ENCODE results near the gene GSTO2.
"Not testable (repeated sequence)": the region's sequence is repeated elsewhere in the genome, so short reads cannot be mapped to it uniquely, and the experiment has no call there.

The GSTO2 gene

GRCh38 chr10:104268713-104269645 lies at the start of gene GSTO2:
TSS of gene GSTO2 (plus strand) at chr10:104269184. CDS start at chr10:104274916, 5,732 bp downstream.
- H3K4me1 Mint-ChIP-seq (ENCODE audit: low read depth) = peaks cover 30% of the 10 kb centered on the region
- H3K27me3 Mint-ChIP-seq (ENCODE audit: low read depth) = no peaks in the 10 kb centered on the region
- peaks cover 39% of the 10 kb centered on the region for H3K36me3 Mint-ChIP-seq (ENCODE audit: low read depth)
- peak within 1 kb of the TSS; percentile 91 for H3K27ac Mint-ChIP-seq
- peak within 1 kb of the TSS; percentile 93 for H3K4me3 Mint-ChIP-seq
- no peaks in the 10 kb centered on the region for H3K9me3 Mint-ChIP-seq
- peak; percentile 99 for DNase-seq (ENCODE audit: low spot score)

GRCh38 chr10:104220522-104220921 lies 48.5 kb upstream of the GSTO2 start:
- Mint-ChIP-seq H3K27me3 (ENCODE audit: low read depth) (peaks cover 31% of the 10 kb centered on the region), H3K4me1 (ENCODE audit: low read depth) (peaks cover 4% of the 10 kb centered on the region), H3K4me3 (no peak overlapping the region), H3K9me3 (no peaks in the 10 kb centered on the region), H3K36me3 (ENCODE audit: low read depth) (no peaks in the 10 kb centered on the region), H3K27ac (no peak overlapping the region)
- DNase-seq (ENCODE audit: low spot score) = no peak

GRCh38 chr10:104223304-104223703 lies 45.7 kb upstream of the GSTO2 start:
- Mint-ChIP-seq H3K36me3 (ENCODE audit: low read depth) (no peaks in the 10 kb centered on the region), H3K9me3 (no peaks in the 10 kb centered on the region), H3K27ac (no peak overlapping the region), H3K4me1 (ENCODE audit: low read depth) (peaks cover 4% of the 10 kb centered on the region), H3K27me3 (ENCODE audit: low read depth) (peaks cover 38% of the 10 kb centered on the region), H3K4me3 (no peak overlapping the region)
- no peak for DNase-seq (ENCODE audit: low spot score)

GRCh38 chr10:104230490-104230889 lies 38.5 kb upstream of the GSTO2 start:
- Mint-ChIP-seq H3K9me3 (peaks cover 7% of the 10 kb centered on the region), H3K36me3 (ENCODE audit: low read depth) (no peaks in the 10 kb centered on the region), H3K4me3 (no peak overlapping the region), H3K4me1 (ENCODE audit: low read depth) (peaks cover 7% of the 10 kb centered on the region), H3K27me3 (ENCODE audit: low read depth) (peaks cover 35% of the 10 kb centered on the region), H3K27ac (no peak overlapping the region)
- DNase-seq (ENCODE audit: low spot score) = no peak

- peak; percentile 98 for DNase-seq (ENCODE audit: low spot score)
- Mint-ChIP-seq H3K36me3 (ENCODE audit: low read depth) (no peaks in the 10 kb centered on the region), H3K27ac (peak within 1 kb of the TSS; percentile 67), H3K4me3 (peak within 1 kb of the TSS; percentile 90), H3K27me3 (ENCODE audit: low read depth) (peaks cover 32% of the 10 kb centered on the region), H3K4me1 (ENCODE audit: low read depth) (peaks cover 7% of the 10 kb centered on the region), H3K9me3 (peaks cover 16% of the 10 kb centered on the region)
Measured at GRCh38 chr10:104231784-104232612, 37.0 kb upstream of the GSTO2 start, which contains the start of gene CFAP43. TSS of gene CFAP43 (minus strand) at chr10:104232364. CDS start at chr10:104232246, 118 bp downstream.

- Mint-ChIP-seq H3K27me3 (ENCODE audit: low read depth) (peaks cover 34% of the 10 kb centered on the region), H3K4me3 (peak overlapping the region; percentile 90), H3K27ac (peak overlapping the region; percentile 67), H3K9me3 (peaks cover 16% of the 10 kb centered on the region), H3K4me1 (ENCODE audit: low read depth) (peaks cover 7% of the 10 kb centered on the region), H3K36me3 (ENCODE audit: low read depth) (no peaks in the 10 kb centered on the region)
- no peak for DNase-seq (ENCODE audit: low spot score)
Measured at GRCh38 chr10:104232613-104233102, 36.3 kb upstream of the GSTO2 start.

GRCh38 chr10:104233817-104234216 lies 35.2 kb upstream of the GSTO2 start:
- DNase-seq (ENCODE audit: low spot score) = no peak
- Mint-ChIP-seq H3K27ac (no peak overlapping the region), H3K4me1 (ENCODE audit: low read depth) (peaks cover 7% of the 10 kb centered on the region), H3K27me3 (ENCODE audit: low read depth) (peaks cover 35% of the 10 kb centered on the region), H3K4me3 (peak overlapping the region; percentile 50), H3K36me3 (ENCODE audit: low read depth) (no peaks in the 10 kb centered on the region), H3K9me3 (peaks cover 16% of the 10 kb centered on the region)

- Mint-ChIP-seq H3K36me3 (ENCODE audit: low read depth) (no peaks in the 10 kb centered on the region), H3K9me3 (peaks cover 16% of the 10 kb centered on the region), H3K4me3 (no peak overlapping the region), H3K27me3 (ENCODE audit: low read depth) (peaks cover 38% of the 10 kb centered on the region), H3K27ac (no peak overlapping the region), H3K4me1 (ENCODE audit: low read depth) (peaks cover 7% of the 10 kb centered on the region)
- no peak for DNase-seq (ENCODE audit: low spot score)
Measured at GRCh38 chr10:104234934-104235333, 34.0 kb upstream of the GSTO2 start.

GRCh38 chr10:104235801-104236200 lies 33.2 kb upstream of the GSTO2 start:
- DNase-seq (ENCODE audit: low spot score) = no peak
- Mint-ChIP-seq H3K4me3 (no peak overlapping the region), H3K9me3 (peaks cover 16% of the 10 kb centered on the region), H3K4me1 (ENCODE audit: low read depth) (peaks cover 7% of the 10 kb centered on the region), H3K27ac (no peak overlapping the region), H3K36me3 (ENCODE audit: low read depth) (no peaks in the 10 kb centered on the region), H3K27me3 (ENCODE audit: low read depth) (peaks cover 40% of the 10 kb centered on the region)

GRCh38 chr10:104240078-104240477 lies 28.9 kb upstream of the GSTO2 start:
- Mint-ChIP-seq H3K27ac (no peak overlapping the region), H3K27me3 (ENCODE audit: low read depth) (peaks cover 40% of the 10 kb centered on the region), H3K4me1 (ENCODE audit: low read depth) (no peaks in the 10 kb centered on the region), H3K36me3 (ENCODE audit: low read depth) (no peaks in the 10 kb centered on the region), H3K9me3 (peaks cover 13% of the 10 kb centered on the region), H3K4me3 (no peak overlapping the region)
- DNase-seq (ENCODE audit: low spot score) = no peak

GRCh38 chr10:104242545-104242944 lies 26.4 kb upstream of the GSTO2 start:
- no peak overlapping the region for H3K4me3 Mint-ChIP-seq
- H3K27me3 Mint-ChIP-seq (ENCODE audit: low read depth) = peaks cover 35% of the 10 kb centered on the region
- peaks cover 20% of the 10 kb centered on the region for H3K9me3 Mint-ChIP-seq
- peaks cover 6% of the 10 kb centered on the region for H3K36me3 Mint-ChIP-seq (ENCODE audit: low read depth)
- H3K4me1 Mint-ChIP-seq (ENCODE audit: low read depth) = peaks cover 12% of the 10 kb centered on the region
- no peak for DNase-seq (ENCODE audit: low spot score)
- no peak overlapping the region for H3K27ac Mint-ChIP-seq

GRCh38 chr10:104243009-104243408 lies 26.0 kb upstream of the GSTO2 start:
- H3K27me3 Mint-ChIP-seq (ENCODE audit: low read depth) = peaks cover 33% of the 10 kb centered on the region
- not testable (repeated sequence) for H3K36me3 Mint-ChIP-seq (ENCODE audit: low read depth); H3K4me3 Mint-ChIP-seq; H3K27ac Mint-ChIP-seq; DNase-seq (ENCODE audit: low spot score)
- peaks cover 17% of the 10 kb centered on the region for H3K4me1 Mint-ChIP-seq (ENCODE audit: low read depth)
- H3K9me3 Mint-ChIP-seq = peaks cover 20% of the 10 kb centered on the region

- peaks cover 31% of the 10 kb centered on the region for H3K27me3 Mint-ChIP-seq (ENCODE audit: low read depth)
- H3K4me3 Mint-ChIP-seq = no peak overlapping the region
- H3K4me1 Mint-ChIP-seq (ENCODE audit: low read depth) = peaks cover 17% of the 10 kb centered on the region
- H3K9me3 Mint-ChIP-seq = peaks cover 20% of the 10 kb centered on the region
- DNase-seq (ENCODE audit: low spot score) = no peak
- H3K36me3 Mint-ChIP-seq (ENCODE audit: low read depth) = peaks cover 6% of the 10 kb centered on the region
- H3K27ac Mint-ChIP-seq = no peak overlapping the region
Measured at GRCh38 chr10:104243512-104243911, 25.5 kb upstream of the GSTO2 start.

Measured in T-helper 2 cell treated with Interferon-gamma antibody and Interleukin-4, amounts not matched to agents 5 μg/mL and 100 μg/mL, for 36 hours (primary cell).